ENCODE results near the gene MCF2L.

- no peak for TF ChIP-seq TSHZ2 (CRISPR knock-in tag; IDR thresholded peaks at IDR 0.05)
- no peak for TF ChIP-seq ESRRG (CRISPR knock-in tag; IDR thresholded peaks at IDR 0.05)
- no peak for TF ChIP-seq PATZ1 (CRISPR knock-in tag; IDR thresholded peaks at IDR 0.05; ENCODE audit: borderline replicate concordance)
- TF ChIP-seq ISL1 (CRISPR knock-in tag; IDR thresholded peaks at IDR 0.05), result no peak
- no peak for TF ChIP-seq CSRNP3 (CRISPR knock-in tag; IDR thresholded peaks at IDR 0.05)
- TF ChIP-seq CSDC2 (CRISPR knock-in tag; IDR thresholded peaks at IDR 0.05), result no peak
- no peak for TF ChIP-seq POU6F1 (CRISPR knock-in tag; IDR thresholded peaks at IDR 0.05; ENCODE audit: borderline replicate concordance, low read depth)
- TF ChIP-seq RARB (CRISPR knock-in tag; IDR thresholded peaks at IDR 0.05), result no peak
- no peak for TF ChIP-seq ARNTL (CRISPR knock-in tag; IDR thresholded peaks at IDR 0.05; ENCODE audit: borderline replicate concordance, low read depth)
Observed at GRCh38 chr13:113070855-113071254, 101.8 kb downstream of the MCF2L start.
